SK-N-MC (cell line): Measurements from ENCODE around the gene ESPNL.

ENCODE experiments used
- EZH2 ChIP-seq: fragments of 200-600 bp; sonication (generic); IDR thresholded peaks from one replicate; pipeline ENCODE4 v1.6.1; 2017; ENCODE audit warnings: antibody characterized with exemption
- FOXP2 ChIP-seq: optimal IDR thresholded peaks from 2 replicates; pipeline ENCODE3; 2011; ENCODE audit warnings: mild to moderate bottlenecking, moderate library complexity; ENCODE audit not compliant: insufficient read depth; ENCODE audit errors: extremely low read length, control extremely low read depth
- POLR2AphosphoS5 ChIP-seq: IDR thresholded peaks from 2 replicates; pipeline ENCODE4 v1.6.1; 2012; ENCODE audit warnings: mild to moderate bottlenecking, low read depth, low read length, borderline replicate concordance

DNA sequence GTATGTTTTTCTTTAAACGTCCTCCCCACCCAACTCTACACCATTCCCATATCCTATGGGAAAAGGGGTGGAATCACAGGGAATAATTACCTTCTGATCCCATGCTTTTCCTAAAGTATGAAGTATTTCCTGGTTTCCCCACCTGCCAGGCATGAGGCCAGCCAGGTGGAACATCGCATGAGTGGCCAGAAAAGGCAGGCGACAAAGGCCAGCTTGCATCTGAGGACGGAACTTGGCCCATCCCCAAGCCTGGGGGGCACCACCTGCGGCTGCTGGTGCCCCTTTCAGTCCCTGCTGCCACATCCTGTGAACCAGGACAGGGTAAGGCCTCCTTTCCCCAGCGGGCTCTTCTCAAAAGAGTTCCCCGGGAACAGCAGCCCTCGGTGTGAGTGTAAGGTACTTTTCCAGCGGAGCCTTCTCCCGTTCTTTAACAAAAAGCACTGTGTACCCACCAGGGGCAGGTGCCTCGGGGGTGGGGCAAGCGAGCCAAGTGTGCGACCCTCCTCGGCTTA lies 57.4 kb downstream of the ESPNL start:
- TF ChIP-seq EZH2 (no peak), POLR2AphosphoS5 (no peak), FOXP2 (no peak)
